Activated CD4-positive, alpha-beta T cell treated with anti-CD3 and anti-CD28 coated beads, Interleukin-2, amount 50 U/mL, for 48 hours (primary cell): ENCODE data around the gene PFKFB1.
"Not testable (repeated sequence)": the region's sequence is repeated elsewhere in the genome, so short reads cannot be mapped to it uniquely, and the experiment has no call there.

Experiments
- DNase-seq, 2 experiments: peaks; one replicate each; pipeline ENCODE4 v3.0.0-alpha.2; 2020

The PFKFB1 gene

DNA sequence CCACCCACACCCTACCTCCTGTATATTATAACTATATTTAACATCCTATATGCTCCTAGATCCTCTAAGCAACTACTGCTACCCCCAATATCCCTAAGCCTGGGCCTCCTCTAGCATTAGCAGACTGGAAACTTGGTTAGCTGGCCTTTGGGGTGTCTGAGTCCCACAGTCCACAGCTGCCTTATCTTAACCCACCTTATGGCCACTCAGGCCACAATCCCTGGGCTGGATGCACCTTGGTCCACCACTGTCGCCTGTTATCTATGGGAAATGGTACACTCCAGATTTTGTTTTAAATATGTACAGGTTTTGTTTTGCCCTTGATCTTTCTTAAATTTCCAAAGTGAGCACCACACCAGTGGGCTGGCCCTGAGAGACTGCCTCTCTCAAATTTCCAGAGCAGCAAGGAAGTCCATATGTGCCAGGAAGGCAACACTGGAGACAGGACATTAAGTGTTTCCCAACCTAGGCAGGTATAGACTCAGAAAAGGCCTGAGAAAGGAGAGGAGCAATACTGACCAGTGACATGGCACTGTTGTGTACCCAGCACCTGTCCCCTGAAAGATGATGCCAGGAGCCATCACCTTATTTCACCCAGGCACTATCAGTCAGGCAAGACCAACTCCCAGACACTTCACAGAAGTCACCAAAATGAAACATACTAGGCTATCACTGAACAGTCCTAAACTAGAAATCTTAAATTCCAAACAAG is 921 bp downstream of the PFKFB1 start:
- DNase-seq: no peak

DNA sequence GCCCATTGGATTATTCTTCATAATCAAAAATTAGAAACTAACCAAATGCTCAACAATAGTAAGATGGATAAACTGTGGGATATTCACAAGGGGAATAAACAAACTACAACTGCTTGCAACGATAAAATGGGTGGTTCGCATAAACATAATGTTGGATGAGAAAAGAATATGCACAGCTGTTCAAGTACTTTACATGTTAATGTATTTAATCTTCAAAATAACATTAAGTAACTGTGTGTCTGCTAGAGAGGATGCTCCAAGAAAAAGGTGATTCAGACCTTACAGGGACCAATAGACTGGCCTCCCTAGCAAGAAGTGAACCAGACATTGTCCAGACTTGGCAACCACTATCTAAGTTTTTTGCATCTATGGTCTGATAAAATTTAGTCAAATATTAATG is 2.3 kb downstream of the PFKFB1 start:
- DNase-seq: no peak

DNA sequence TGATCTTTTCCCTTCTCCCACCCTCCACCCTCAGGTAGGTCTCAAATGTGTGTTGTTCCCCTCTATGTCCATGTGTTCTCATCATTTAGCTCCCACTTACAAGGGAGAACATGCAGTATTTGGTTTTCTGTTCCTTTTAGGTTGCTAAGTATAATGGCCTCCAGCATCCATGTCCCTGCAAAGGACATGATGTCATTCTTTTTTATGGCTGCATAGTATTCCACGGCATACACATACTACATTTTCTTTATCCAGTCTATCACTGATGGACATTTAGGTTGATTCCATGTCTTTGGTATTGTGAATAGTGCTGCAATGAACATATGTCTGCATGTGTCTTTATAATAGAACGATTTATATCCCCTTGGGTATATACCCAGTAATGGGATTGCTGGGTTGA is 10.7 kb downstream of the PFKFB1 start:
- DNase-seq: not testable (repeated sequence)

DNA sequence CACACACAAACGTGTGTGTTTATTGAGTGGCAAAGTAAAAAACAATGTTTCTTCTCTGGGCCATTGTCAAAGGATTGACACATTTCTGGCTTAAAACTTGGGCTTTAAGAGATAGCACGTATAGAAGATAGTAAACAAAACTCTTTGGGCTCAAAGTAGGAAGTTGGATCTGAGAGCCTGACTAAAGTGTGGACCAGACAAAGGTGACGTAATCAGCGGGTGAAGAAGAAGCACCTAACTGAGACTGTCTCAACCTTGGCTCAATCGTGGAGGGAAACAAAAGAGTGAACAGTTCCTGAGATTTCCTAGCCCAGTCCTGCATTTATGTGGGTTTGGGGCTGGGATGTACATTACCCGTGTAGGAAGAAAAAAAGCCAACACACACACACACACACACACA is 13.7 kb downstream of the PFKFB1 start:
- no peak for DNase-seq

DNA sequence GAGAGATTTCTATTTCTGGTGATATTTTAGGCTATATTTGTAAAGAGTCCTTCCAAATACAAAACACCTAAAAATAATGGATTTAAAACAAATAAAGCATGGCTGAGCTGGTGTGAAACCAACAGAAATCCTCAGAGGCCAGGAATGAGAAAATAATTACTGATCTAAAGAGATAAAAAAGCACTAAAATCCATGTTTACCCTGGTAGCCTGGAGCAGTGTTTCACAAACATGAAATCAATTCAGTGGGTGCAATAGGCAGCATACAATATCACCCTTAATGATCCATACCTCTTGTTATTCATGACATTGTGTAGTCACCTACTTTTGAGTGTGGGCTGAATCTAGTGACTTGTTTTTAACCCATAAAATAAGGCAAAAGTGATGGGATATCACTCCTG is 14.6 kb downstream of the PFKFB1 start:
- no peak for DNase-seq

DNA sequence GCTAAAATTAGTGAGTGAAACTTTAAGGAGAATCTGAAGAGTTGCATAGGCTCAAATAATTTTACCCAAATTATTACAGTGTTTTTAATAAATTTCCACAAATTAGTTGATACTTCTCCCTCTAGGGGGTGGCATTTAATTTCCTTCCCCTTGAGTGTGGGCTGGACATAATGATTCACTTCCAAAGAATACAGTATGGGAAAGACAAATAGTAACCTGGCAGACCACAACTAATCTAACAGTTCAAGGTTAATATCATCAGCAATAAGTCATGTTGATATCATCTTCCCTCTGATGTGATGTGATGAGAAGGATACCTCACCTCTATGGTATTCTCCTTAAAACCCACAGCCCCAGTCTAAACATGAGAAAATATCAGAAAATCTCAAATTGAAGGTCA is 15.5 kb downstream of the PFKFB1 start:
- no peak for DNase-seq

DNA sequence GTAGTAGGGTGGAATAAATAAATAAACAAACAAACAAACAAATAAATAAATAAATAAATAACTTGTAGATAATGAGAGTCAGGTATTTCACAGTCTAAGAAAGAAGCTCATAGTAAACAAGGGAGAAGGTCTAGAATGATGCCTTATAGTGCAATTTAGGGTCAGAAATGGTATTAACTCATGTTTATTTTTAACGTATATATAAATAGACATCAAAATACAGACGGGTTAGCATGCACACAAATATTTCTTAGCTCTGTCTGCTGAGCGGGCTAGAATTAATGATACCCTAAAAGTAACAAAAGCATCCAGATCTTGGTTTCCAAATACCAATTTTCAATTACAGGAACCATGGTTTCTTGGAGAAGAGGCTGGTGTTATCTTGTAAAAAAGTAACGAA is 16.6 kb downstream of the PFKFB1 start:
- no peak for DNase-seq

DNA sequence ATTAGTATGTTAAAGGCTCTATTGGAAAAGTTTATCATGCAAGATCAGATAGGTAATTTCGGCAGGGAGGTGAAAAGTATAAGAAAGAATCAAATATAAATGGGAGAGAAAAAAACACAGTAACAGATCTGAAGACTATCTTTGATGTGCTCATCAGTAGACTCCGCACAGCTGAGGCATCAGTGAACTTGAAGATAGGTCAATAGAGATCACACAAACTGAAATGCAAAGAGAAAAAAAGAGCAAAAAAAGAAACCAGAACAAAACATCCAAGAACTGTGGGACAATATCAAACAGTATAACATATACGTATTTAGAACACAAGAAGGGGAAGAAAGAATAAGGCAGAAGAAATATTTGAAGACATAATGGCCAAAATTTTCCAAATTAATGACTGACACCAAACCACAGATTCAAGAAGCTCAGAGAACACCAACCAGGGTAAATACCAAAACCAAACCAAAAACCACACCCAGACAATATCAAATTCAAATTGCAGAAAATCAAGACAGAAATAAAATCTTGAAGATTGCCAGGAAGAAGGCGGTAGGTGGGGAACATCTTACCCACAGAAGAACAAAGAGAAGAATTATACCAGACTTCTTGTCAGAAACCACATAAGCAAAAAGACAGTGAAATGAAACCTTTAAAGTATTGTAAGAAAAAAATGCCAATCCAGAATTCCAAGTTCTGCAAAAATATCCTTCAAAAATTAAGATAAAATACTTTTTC is 29.1 kb downstream of the PFKFB1 start:
- DNase-seq: no peak

DNA sequence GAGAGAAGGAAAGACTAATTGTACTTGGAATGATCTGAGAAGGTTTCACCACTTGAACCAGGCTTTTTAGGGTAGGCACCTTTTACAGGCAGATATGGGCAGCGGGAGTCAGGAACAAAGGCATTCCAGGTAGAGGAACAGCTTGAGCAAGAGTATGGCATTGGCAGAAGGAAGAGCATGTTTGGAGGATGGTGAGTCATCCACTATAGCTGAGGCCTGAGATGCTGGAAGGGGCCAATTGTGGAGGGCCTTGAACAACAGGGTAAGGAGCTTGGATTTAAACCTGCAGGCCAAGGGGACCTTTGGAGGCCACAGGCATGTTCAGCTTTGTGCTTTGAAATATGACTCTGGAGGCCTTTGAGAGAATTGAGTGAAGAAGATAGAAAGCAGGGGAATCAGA is 32.2 kb downstream of the PFKFB1 start:
- no peak for DNase-seq

DNA sequence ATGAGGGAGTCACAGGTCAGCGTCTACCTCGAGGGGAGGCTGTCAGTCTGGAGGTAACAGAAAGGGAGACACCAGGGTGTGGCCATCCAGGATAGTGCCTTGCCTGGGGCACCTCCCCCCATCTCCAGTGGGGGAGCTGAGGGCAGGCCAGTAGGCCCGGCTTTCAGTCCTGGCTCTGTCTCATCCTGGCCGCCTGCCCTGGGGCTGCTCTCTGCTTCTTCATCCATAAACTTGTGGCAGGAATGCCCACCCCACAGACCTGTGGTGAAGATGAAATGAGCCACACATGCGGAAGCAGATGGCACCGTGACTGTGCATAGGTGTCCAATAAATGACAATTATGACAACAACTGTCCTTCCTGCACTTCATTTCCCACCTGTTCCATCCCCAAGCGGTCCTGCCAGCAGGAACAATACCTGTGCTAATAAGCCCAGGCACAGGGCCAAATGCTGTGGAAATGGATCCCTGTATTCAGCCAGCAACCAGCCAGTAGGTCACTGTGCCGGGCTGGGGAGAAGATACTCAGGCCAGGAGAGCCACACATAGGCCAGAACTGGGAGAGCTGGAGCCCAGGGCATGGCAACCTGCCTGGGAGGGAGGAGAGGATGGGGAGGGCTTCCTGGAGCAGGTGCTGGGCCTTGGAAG is 43.1 kb downstream of the PFKFB1 start:
- DNase-seq: no peak

DNA sequence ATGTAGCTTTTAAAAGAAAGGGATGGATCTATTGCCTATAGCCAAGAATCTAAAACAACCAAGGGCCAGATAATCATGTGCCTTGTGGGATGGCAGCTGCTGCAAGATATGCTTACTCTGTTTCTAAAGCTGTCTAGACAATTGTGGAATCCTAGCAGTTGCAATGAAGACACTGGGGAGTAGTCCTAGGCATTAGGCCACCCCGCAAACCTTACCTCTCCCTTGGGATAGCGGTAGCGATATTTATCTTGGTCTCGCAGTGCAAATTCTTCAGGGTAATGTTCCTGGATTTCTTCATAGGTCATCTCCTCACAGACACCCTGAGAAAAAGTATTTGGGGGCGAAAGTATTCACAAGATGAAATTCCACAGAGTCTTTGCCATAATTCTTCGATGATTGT is 48.8 kb downstream of the PFKFB1 start:
- DNase-seq: no peak

DNA sequence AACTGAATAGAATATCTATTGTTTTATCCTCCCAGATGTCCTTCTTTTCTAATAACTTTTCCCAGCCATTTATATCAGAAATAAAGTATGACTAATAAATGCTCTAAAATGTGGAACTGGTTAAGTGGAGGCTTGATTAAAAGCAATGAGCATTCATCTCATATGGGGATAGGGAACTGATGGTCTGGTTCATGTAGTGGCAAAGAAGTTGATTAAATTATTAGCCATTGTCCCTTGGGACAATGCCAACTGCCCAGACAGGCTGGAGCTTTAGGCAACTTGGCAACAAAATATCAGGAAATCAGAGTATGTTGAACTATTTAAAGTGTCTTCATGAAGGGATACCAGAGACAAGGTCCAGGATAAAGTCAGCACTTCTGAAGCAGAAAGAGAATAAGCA is 49.2 kb downstream of the PFKFB1 start:
- no peak for DNase-seq

DNA sequence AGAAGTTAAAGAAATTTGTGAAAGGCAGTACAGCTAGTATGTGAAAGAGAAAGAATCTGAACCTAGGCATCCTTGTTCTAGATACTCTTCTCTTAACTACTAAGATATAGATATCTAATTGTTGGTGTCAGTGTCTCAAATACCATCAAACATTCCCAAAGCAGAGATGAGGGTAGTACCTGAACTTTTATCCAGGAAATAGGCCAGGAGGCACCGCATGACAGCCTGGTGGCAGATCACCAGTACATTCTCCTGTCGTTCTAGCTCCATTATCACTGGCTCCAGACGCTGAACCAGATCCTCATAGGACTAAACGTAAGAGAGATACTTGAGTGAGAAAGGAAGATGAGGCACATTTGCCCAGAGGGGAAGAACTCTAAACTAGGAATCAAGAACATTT is 56.6 kb downstream of the PFKFB1 start:
- no peak for DNase-seq

DNA sequence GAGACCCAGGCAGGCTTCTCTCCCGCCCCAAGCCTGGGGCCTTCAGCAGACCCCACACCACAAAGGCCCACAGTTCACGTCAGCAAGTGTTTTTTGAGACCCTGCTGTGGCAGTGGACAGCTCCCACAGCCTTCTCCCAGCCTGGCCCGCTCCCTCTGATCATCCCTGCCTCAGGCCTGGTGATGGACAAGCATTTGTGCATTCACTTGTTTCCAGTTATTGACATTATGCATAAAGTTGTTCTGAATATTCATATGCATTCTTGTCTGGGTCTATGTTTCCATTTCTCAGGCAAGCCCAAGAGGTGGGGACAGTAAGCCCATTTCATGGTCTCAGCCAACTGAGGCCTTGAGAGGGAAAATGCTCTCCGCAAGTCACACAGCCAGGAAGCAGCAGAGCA is 58.7 kb downstream of the PFKFB1 start:
- DNase-seq: no peak

DNA sequence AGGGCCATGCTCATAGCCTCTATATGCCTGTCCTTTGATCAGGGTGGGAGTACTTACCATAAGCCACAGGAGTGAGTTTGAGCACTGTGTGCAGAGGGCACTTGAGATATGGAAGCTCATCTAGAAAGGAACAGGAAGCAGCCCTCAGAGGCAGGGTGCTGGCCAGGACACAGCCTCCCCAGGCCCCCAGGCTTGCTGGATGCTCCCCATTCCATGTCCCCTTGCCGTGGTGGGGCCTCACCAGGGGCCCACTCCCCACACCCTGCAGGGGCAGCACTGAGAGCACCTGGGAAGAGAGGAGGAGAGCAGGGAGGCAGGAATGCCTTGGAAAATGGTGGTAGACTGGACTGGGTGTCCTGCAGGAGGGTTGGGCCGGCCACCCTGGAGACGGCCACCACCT is 59.1 kb downstream of the PFKFB1 start:
- DNase-seq: no peak

DNA sequence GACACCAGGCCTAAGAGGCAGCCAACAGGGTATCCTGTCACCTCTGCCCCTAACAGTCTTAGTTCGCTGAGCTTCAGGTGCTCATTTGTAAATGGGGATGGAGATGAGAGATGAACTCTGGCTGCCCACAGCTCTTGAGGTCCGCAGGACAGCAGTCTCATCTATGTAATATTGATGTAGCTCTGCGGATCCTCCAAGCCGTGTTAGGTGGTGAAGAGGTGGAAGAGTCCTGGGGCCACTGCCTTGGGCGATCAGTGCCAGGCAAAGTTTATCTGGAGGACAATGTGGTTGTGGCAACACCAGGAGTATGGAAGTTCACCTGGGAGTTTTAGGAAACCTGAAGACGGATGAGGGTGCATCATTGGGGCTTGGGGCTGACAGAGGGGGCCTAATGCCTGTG is 59.9 kb downstream of the PFKFB1 start:
- no peak for DNase-seq

DNA sequence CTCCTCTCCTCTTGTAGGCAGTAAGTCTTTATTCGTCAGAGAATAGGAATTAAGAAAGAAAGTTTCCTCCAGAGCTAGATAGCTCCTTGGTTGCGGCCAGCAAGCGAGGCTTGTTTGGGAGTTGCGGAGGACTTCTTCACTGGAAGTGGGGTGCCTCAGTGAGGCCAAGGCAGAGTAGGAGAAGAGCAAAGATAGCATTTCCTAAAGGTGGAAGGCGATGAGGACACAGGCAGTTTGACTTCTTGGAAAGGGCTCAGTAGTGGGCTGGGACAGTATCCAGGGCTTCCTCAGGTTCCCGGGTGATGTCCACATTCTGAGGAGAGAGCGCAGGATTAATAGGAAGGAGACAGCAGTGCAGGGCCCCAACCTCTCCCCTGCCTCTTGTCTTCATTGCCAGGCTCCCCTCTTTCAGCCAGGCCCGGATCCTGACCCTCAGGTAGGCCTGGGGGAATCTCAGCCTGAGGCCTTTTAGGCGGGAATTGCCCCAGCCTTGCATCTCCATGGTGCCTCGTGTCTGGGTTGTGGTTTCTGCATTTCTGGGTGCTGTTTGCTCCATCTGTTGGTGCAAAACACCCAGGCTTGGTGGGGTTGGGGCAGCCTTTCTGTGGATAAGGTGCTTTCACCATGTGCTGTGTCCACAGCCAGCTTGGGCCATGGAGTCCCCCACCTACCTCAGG is 60.7 kb downstream of the PFKFB1 start:
- no peak for DNase-seq

DNA sequence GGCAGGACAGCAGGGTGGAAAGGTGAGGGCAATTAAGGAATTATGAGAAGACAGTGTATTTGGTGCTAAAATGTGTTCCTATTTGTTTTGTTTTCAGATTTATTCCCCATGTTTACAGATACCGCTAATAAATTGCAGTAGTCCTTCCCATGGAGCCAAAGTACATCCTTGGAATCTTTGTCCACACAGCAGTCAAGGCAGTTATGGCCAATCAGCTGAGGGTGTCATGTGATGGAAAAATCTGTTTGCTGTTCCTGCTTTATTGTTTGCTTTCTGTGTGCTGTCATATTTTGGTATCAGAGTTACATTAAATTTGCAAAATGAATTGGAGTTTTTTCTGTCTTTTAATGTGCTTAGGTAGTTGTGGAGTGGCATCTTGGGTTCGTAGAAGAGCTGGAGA is 62.9 kb downstream of the PFKFB1 start:
- DNase-seq: no peak

DNA sequence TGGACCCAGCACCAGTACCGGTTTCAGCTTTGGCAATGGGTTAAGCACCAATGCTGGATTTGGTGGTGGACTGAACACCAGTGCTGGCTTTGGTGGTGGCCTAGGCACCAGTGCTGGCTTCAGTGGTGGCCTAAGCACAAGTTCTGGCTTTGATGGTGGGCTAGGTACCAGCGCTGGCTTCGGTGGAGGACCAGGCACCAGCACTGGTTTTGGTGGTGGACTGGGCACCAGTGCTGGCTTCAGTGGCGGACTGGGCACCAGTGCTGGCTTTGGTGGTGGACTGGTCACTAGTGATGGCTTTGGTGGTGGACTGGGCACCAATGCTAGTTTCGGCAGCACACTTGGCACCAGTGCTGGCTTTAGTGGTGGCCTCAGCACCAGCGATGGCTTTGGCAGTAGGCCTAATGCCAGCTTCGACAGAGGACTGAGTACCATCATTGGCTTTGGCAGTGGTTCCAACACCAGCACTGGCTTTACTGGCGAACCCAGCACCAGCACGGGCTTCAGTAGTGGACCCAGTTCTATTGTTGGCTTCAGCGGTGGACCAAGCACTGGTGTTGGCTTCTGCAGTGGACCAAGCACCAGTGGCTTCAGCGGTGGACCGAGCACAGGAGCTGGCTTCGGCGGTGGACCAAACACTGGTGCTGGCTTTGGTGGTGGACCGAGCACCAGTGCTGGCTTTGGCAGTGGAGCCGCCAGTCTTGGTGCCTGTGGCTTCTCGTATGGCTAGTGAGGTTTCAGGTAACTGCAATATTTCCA is 63.5 kb downstream of the PFKFB1 start:
- DNase-seq: no peak

DNA sequence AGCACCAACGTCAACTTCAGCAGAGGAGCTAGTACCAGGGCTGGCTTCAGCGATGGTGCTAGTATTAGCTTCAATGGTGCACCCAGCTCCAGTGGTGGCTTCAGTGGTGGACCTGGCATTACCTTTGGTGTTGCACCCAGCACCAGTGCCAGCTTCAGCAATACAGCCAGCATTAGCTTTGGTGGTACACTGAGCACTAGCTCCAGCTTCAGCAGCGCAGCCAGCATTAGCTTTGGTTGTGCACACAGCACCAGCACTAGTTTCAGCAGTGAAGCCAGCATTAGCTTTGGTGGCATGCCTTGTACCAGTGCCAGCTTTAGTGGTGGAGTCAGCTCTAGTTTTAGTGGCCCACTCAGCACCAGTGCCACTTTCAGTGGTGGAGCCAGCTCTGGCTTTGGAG is 65.1 kb downstream of the PFKFB1 start:
- DNase-seq: no peak

DNA sequence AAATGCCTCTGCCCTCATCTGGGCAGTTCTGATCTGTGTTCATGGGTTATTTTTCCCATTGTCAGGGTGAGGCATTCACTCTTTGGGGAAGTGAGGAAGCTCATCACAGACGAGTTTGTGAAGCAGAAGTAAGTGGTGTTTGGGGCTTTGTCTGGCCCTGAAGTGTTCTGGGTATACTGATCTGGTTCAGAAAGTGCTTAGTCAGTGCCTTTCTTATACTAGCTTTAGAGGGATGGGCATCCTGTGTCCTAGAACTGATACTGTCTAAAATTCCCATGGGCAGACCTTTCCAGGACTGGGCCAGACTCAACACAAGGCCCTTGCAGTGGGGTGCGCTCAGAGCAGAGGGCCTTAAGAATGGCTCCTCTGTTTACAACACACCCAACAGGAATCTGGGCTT is 67.0 kb downstream of the PFKFB1 start:
- no peak for DNase-seq

DNA sequence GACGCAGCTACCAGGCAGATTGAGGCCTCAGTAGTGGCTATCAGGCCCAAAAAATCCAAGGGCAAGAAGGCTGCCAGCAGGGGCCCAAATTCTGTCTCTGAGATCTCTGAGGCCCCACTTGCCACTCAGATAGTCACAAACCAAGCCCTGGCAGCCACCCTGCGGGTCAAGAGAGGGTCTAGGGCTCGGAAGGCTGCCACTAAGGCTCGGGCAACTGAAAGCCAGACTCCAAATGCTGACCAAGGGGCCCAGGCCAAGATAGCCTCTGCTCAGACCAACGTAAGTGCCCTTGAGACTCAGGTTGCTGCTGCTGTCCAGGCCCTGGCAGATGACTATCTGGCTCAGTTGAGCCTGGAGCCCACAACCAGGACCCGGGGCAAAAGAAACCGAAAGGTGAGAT is 70.6 kb downstream of the PFKFB1 start:
- DNase-seq: no peak

DNA sequence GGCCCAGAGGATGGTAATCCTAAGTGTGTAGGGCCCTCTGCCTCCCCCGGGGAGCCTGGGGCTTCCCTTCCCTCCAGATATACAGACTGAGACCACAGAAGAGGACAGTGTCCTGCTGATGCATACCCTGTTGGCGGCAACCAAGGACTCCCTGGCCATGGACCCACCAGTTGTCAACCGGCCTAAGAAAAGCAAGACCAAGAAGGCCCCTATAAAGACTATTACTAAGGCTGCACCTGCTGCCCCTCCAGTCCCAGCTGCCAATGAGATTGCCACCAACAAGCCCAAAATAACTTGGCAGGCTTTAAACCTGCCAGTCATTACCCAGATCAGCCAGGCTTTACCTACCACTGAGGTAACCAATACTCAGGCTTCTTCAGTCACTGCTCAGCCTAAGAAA is 71.4 kb downstream of the PFKFB1 start:
- no peak for DNase-seq
